Measurements from ENCODE around the gene NFATC2.

NFATC2 gene

DNA sequence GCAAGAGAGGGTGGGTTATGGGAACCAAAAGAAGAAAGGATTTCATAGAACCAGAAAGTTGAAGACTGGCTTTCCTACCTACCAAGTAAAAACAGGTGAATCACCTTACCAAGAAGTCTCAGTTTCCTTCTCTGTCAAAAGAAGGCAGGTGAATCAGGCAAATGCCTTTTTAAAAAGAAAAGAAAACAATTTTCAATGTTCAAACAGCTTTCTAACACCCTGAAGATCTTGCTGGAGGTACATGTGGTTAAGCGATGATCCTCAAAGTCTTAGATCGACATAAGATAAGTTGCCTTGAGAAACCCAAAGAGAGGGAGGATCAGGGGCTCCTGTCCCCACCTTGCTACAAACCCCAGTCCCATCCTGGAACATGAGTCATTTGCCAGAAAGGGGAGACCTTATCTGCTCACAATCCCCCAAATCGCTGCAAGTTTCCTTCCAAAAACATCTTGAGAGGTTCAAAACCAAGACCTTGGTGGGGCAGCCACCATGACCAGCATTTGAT is 71.6 kb downstream of the NFATC2 start:
- TF ChIP-seq, protein P1, sequence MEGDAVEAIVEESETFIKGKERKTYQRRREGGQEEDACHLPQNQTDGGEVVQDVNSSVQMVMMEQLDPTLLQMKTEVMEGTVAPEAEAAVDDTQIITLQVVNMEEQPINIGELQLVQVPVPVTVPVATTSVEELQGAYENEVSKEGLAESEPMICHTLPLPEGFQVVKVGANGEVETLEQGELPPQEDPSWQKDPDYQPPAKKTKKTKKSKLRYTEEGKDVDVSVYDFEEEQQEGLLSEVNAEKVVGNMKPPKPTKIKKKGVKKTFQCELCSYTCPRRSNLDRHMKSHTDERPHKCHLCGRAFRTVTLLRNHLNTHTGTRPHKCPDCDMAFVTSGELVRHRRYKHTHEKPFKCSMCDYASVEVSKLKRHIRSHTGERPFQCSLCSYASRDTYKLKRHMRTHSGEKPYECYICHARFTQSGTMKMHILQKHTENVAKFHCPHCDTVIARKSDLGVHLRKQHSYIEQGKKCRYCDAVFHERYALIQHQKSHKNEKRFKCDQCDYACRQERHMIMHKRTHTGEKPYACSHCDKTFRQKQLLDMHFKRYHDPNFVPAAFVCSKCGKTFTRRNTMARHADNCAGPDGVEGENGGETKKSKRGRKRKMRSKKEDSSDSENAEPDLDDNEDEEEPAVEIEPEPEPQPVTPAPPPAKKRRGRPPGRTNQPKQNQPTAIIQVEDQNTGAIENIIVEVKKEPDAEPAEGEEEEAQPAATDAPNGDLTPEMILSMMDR (IDR thresholded peaks at IDR 0.05; ENCODE audit: low read depth, low read length, poor library complexity, severe bottlenecking) = no peak
- no peak for TF ChIP-seq EZH2phosphoT487 (IDR thresholded peaks at IDR 0.05; ENCODE audit: borderline replicate concordance, low read length)
- Histone ChIP-seq H3K36me3 (ENCODE audit: control insufficient read depth, low read length) (peaks cover 44% of the 10 kb centered on the region), H3K4me1 (ENCODE audit: control insufficient read depth, low read length) (peaks cover 11% of the 10 kb centered on the region), H3K79me2 (ENCODE audit: control insufficient read depth, low read length) (no peaks in the 10 kb centered on the region), H3K27ac (ENCODE audit: low read depth, low read length) (no peak overlapping the region), H4K20me1 (ENCODE audit: control insufficient read depth, insufficient read depth, low read depth, low read length) (no peaks in the 10 kb centered on the region), H3K27me3 (ENCODE audit: control insufficient read depth, low read length) (no peaks in the 10 kb centered on the region), H3K4me3 (ENCODE audit: low read length) (no peak overlapping the region), H3F3A (ENCODE audit: control insufficient read depth, insufficient read depth) (no peaks in the 10 kb centered on the region), H3K4me2 (ENCODE audit: low read length) (no peak overlapping the region), H3K9me2 (replicated peaks; ENCODE audit: control insufficient read depth, low read length) (no peaks in the 10 kb centered on the region), H3K9me3 (ENCODE audit: control insufficient read depth, insufficient read depth, low read length) (no peaks in the 10 kb centered on the region)

DNA sequence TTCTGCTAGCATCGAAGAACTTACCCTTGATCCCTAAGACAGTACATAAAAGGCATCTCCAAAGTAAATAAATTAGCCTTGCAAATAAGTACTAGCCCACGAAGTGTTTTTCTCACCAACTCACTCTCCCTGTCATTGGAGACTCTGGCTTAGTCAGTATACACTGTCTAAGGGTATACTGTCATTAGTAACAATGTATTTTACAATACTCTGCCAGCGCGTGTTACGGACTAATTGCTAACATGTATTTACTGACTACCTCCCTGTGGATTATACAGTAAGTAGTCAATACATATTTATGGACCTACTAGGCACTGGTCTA is 72.1 kb downstream of the NFATC2 start:
- no peak for TF ChIP-seq EZH2phosphoT487 (IDR thresholded peaks at IDR 0.05; ENCODE audit: borderline replicate concordance, low read length)
- TF ChIP-seq, protein P1 (IDR thresholded peaks at IDR 0.05; ENCODE audit: low read depth, low read length, poor library complexity, severe bottlenecking) = no peak
- Histone ChIP-seq H3K4me2 (ENCODE audit: low read length) (no peak overlapping the region), H3F3A (ENCODE audit: control insufficient read depth, insufficient read depth) (no peaks in the 10 kb centered on the region), H4K20me1 (ENCODE audit: control insufficient read depth, insufficient read depth, low read depth, low read length) (no peaks in the 10 kb centered on the region), H3K4me3 (ENCODE audit: low read length) (no peak overlapping the region), H3K27ac (ENCODE audit: low read depth, low read length) (no peak overlapping the region), H3K79me2 (ENCODE audit: control insufficient read depth, low read length) (no peaks in the 10 kb centered on the region), H3K4me1 (ENCODE audit: control insufficient read depth, low read length) (peaks cover 11% of the 10 kb centered on the region), H3K9me3 (ENCODE audit: control insufficient read depth, insufficient read depth, low read length) (no peaks in the 10 kb centered on the region), H3K27me3 (ENCODE audit: control insufficient read depth, low read length) (no peaks in the 10 kb centered on the region), H3K9me2 (replicated peaks; ENCODE audit: control insufficient read depth, low read length) (no peaks in the 10 kb centered on the region), H3K36me3 (ENCODE audit: control insufficient read depth, low read length) (peaks cover 41% of the 10 kb centered on the region)

DNA sequence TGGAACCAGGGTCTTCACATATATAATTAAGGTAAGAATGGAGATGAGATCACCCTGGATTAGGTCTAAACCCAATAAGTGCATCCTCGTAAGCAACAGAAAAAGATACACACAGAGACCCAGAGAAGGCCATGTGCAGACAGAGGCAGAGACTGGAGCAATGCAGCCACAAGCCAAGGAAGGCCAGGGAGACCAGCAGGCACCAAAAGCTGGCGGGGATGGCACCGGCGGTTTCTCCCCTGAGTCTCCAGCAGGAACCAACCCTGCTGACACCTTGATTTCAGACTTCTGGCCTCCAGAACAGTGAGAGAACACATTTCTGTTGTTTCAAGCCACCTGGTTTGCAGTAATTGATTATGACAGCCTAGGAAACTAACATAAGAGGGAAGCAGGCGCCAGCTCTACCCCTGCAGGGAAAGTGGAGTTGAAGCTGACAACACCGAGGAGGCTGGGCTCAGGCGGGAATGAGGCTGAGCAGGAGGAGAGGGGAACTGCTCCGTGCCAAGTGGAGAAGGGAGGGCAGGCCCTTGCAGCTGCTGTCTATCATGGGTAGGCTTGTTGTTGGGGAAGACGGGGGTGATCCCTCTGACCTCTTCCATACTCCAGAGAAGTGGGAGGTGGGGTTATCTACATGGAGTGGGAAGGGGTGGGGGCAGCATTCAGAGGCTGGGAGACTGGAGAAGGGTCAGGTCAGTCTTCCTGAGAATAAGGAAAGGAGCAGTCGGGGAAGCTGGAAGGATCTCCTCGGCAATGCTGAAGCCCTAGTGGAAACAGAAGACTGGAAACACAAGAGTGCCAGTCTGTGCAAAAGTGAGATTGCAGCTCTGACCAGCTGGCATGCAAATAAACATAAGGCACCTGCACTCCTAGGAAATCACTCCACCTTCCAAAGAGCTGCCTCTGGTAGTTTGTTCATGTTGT is 72.7 kb downstream of the NFATC2 start:
- no peaks in the 10 kb centered on the region for H4K20me1 ChIP-seq (ENCODE audit: control insufficient read depth, insufficient read depth, low read depth, low read length)
- no peak for TF ChIP-seq EZH2phosphoT487 (IDR thresholded peaks at IDR 0.05; ENCODE audit: borderline replicate concordance, low read length)
- TF ChIP-seq, protein P1 (IDR thresholded peaks at IDR 0.05; ENCODE audit: low read depth, low read length, poor library complexity, severe bottlenecking) = no peak
- H3K9me2 ChIP-seq (replicated peaks; ENCODE audit: control insufficient read depth, low read length) = no peaks in the 10 kb centered on the region
- no peaks in the 10 kb centered on the region for H3K9me3 ChIP-seq (ENCODE audit: control insufficient read depth, insufficient read depth, low read length)
- H3K4me1 ChIP-seq (ENCODE audit: control insufficient read depth, low read length) = peaks cover 11% of the 10 kb centered on the region
- peaks cover 39% of the 10 kb centered on the region for H3K36me3 ChIP-seq (ENCODE audit: control insufficient read depth, low read length)
- no peaks in the 10 kb centered on the region for H3K27me3 ChIP-seq (ENCODE audit: control insufficient read depth, low read length)
- H3K79me2 ChIP-seq (ENCODE audit: control insufficient read depth, low read length) = no peaks in the 10 kb centered on the region
- no peak overlapping the region for H3K27ac ChIP-seq (ENCODE audit: low read depth, low read length)
- no peak overlapping the region for H3K4me2 ChIP-seq (ENCODE audit: low read length)
- no peak overlapping the region for H3K4me3 ChIP-seq (ENCODE audit: low read length)
- H3F3A ChIP-seq (ENCODE audit: control insufficient read depth, insufficient read depth) = no peaks in the 10 kb centered on the region

All from DOHH2 (cell line).